ENCODE measurements around the gene TYMP.

DNA sequence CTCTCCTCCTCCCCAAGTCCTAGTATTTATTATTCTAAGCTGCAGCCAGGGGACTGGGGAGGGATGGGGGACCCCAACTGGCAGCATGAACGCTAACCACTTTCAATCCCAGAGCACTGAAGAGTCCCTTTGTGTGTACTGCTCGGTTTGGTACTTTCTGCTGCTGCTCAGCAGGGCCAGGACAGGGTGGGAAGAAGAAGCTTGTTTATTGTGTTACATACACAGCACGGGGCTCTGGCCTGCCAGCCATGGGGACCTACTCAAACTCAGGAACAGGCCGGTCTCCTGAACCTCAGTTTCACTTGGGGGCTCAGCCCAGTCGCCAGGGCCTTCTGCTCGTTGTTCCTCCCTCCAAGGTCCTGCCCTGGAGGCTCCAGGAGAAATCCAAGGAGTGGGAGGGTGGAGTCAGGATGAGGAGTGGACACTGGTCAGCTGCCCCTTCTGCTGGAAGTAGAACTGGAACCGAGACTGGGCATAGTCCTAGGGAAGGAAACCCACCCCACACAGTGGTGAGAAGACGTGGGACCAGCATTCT, 49.0 kb upstream of the TYMP start:
- TF ChIP-seq POLR2AphosphoS5 (IDR thresholded peaks at IDR 0.05; ENCODE audit: low read depth, low read length) (no peak), POLR2A (IDR thresholded peaks at IDR 0.05; ENCODE audit: low read depth, low read length) (no peak)

Data from GM12892 (cell line).